GM19351 (cell line): ENCODE results near the gene PRDX5.

Experiments
- ATAC-seq: cut with Tn5 transposase; IDR thresholded peaks from one replicate; pipeline ENCODE4 v1.9.1; 2021; ENCODE audit warnings: mild to moderate bottlenecking, moderate library complexity; ENCODE audit not compliant: unreplicated experiment

The PRDX5 gene

DNA sequence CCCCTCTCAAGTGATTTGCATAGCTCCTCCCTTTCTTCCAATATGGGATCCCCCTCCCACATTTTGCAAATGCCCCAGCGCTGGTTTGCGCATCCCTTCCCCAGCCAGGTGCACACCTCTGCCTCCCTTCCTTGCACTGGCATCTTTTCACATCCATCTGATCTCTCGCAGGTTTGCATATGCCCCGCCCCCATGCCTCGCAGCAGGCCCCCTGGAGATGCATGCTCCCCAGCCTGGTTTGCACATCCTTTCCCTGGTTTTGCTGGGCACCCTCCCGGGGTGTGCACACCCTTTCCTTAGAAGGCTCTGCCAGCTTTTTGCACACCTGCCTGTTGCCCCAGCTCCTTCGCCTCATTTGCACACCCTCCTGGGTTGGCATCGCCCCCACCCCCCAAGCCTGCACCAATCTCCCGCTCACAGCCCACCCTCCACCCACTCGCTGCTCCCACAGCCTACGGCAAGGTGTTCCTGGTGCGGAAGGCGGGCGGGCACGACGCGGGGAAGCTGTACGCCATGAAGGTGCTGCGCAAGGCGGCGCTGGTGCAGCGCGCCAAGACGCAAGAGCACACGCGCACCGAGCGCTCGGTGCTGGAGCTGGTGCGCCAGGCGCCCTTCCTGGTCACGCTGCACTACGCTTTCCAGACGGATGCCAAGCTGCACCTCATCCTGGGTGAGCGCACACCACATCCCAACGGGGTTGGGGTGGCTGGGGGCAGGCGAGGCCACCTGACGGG lies 42.0 kb downstream of the PRDX5 start:
- ATAC-seq: no peak

DNA sequence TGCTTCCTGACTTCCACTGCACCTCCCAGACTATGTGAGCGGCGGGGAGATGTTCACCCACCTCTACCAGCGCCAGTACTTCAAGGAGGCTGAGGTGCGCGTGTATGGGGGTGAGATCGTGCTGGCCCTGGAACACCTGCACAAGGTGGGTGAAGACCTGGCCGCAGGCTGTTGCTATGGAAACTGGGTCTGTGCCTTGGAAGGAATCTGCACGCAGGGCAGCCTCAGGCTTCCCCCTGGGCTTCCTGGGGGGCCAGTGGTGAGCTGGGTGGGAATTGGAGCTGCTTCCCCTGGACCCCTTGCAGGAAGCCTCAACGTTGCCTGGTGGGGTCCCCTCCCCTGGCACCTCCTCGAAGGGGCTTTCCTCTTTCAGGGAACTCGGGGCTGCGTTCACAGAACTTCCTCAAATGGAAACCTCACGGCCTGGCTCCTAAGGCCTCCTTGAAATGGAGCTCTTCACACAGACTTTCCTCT lies 42.6 kb downstream of the PRDX5 start:
- ATAC-seq: no peak

DNA sequence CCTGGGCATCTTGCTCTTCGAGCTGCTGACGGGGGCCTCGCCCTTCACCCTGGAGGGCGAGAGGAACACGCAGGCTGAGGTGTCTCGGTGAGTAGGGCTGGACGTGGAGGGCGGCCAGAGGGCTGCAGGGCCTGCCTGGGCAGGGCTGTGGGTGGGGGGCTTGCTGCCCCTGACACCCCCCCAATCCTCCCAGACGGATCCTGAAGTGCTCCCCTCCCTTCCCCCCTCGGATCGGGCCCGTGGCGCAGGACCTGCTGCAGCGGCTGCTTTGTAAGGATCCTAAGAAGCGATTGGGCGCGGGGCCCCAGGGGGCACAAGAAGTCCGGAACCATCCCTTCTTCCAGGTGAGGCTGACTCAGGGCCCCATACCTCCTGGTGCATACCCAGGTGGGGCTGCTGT lies 43.7 kb downstream of the PRDX5 start:
- ATAC-seq: no peak

DNA sequence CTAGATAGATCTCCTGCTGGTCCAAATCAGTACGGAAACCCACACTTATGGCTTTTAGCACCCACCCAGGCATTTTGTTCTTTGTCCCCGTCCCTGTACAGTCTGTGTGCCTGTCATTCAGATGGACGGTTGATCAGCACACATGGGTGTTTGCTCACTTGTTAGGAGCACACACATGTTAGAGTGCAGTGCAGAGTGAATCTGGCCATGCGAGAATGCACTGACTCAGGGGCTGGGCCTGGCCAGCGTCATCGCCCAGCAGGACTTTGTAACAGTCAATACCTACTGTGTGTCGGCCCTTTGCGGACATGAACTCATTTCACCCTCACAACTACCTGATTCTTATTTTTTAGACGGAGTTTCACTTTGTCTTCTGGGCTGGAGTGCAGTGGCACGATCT lies 44.4 kb downstream of the PRDX5 start:
- ATAC-seq: no peak

DNA sequence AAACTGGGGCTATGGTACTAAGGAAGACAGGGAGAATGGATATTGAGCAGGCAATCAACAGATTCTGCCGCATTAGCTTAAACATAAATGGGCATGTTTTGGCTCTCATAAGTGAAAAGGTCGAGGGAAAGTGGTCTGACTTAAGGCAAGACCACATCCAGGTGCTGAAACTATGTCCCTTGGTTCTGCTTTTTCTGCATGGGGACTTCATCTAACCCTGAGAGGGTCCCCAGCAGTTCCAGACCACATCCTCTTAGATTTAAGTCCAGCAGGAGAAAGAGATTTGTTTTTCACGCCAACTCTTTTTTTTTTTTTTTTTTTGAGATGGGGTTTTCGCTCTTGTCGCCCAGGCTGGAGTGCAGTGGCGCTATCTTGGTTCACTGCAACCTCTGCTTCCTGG lies 46.5 kb downstream of the PRDX5 start:
- ATAC-seq: no peak

DNA sequence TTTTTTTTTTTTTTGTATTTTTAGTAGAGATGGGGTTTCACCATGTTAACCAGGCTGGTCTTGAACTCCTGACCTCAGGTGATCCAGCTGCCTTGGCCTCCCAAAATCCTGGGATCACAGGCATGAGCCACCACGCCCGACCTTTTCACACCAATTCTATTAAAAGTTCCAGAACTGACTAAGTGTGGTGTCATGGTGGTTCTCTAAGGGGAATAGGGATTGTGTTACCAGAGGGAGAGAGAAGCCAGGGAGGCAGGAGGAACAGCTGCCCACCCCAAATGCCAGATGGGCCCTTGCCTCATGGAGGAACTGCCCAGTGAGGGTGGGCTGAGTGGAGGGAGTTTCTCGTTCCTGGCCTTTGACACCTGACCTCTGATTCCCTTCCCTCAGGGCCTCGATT lies 47.0 kb downstream of the PRDX5 start:
- no peak for ATAC-seq

DNA sequence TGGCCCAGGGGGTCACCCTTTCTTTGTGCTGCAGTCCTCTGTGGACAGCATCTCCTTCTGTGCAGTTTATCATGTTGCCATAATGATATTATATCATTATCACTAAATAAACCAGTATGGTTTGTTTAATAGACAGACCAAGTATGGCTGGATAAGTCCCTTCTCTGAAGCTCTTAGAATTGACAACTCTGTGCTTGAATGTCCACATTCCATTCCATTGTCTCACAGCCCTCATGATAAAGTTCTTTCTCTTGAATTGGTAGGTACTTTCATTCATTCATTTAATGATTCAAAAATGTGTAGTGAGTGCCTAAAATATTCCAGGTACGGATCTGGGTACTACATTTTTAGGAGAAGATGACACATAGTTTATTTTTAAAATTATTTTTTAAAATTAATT lies 48.8 kb downstream of the PRDX5 start:
- ATAC-seq: no peak

DNA sequence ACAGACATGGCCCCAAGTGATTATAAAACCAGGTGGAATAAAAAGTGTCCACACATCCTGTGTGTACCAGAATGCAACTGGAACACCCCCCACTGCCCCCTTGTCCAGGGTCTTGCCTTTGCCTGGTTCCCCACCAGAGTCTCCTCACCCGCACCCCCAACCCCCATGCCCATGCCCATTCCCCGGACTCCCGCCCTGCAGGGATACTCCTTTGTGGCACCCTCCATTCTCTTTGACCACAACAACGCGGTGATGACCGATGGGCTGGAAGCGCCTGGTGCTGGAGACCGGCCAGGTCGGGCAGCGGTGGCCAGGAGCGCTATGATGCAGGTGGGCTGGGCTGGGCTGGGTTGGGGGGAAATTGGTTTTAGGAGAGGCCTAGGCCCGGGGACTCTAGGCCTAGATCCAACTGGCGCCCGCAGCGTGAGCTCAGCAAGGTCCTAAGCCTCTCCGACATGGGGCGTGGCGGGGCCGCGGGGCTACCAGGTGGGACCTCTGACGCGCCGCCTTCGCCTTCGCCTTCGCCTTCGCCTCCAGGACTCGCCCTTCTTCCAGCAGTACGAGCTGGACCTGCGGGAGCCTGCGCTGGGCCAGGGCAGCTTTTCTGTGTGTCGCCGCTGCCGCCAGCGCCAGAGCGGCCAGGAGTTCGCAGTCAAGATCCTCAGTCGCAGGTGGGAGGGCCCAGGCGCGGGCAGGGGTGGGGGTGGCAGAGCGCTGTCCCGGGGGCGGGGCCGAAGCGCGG lies 50.2 kb downstream of the PRDX5 start:
- no peak for ATAC-seq

DNA sequence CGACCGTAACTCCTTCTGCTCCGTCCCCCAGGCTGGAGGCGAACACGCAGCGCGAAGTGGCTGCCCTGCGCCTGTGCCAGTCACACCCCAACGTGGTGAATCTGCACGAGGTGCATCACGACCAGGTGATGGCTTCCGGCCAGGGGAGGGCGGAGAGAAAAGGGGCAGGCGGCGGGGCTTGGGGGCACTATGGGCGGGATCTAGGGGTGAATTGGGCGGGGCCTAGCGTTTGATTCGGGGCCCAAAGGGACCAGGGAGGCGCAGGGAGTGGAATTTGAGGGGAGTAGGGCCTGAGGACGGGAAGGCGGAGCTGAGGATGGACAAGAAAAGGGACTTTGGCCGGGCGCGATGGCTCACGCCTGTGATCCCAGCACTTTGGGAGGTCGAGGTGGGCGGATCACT lies 50.8 kb downstream of the PRDX5 start:
- no peak for ATAC-seq

DNA sequence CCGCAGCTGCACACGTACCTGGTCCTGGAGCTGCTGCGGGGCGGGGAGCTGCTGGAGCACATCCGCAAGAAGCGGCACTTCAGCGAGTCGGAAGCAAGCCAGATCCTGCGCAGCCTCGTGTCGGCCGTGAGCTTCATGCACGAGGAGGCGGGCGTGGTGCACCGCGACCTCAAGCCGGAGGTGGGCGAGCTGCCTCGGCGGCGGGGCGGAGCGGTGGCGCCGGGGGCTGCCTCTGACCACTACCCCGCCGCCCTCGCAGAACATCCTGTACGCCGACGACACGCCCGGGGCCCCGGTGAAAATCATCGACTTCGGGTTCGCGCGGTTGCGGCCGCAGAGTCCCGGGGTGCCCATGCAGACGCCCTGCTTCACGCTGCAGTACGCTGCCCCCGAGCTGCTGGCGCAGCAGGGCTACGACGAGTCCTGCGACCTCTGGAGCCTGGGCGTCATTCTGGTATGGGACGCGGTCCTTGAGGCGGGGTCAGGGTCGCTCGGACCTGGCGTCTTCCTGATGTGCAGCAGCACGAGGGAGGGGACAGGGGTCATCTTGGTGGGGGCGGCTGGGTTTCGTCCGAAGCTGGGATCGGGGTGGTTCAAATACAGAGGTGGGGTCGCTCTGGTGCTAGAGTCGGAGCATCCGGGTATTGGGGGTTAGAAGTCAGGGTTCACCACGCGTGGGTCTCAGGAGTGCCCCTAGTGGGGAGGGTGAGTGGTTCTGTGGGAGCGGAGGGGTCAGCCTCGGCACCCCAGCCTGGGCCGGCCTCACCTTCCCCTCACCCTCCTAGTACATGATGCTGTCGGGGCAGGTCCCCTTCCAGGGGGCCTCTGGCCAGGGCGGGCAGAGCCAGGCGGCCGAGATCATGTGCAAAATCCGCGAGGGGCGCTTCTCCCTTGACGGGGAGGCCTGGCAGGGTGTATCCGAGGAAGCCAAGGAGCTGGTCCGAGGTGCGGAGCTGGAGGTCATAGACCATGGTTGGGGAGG lies 51.8 kb downstream of the PRDX5 start:
- no peak for ATAC-seq

DNA sequence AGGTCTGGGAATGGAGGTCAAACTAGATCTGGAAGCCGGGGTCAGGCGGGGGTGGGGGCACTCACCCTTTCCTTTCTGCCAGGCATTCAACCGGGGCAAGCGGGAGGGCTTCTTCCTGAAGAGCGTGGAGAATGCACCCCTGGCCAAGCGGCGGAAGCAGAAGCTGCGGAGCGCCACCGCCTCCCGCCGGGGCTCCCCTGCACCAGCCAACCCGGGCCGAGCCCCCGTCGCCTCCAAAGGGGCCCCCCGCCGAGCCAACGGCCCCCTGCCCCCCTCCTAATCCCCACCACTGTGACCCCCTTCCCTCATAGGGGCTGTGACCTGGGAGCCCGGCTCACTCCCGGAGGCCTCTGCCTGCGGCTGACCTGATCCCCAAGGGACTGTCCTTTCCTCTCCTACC lies 53.3 kb downstream of the PRDX5 start:
- ATAC-seq: no peak
